ENCODE results near the gene PDSS2.

GRCh38 chr6:107411161-107411560 lies 48.2 kb downstream of the PDSS2 start:
- TF ChIP-seq CTCF (IDR thresholded peaks at IDR 0.05) = no peak
- TF ChIP-seq POLR2A (IDR thresholded peaks at IDR 0.05) = no peak

Data from testis (tissue), 2 donors.